Caco-2 (cell line): ENCODE data around the gene MUC20. TPM values are rescaled to one million over a fixed set of nuclear protein-coding genes. Genes with fewer than 3 reads are reported as not detected.
"Not testable (repeated sequence)": the region's sequence is repeated elsewhere in the genome, so short reads cannot be mapped to it uniquely, and the experiment has no call there.

ENCODE experiments used
- BruUV-seq: library from RNA; stranded (reverse); fragments of 400-500 nt; replicated peaks from 2 replicates; lab custom pipeline; 2021; lab: Mats Ljungman, UMichigan
- CTCF ChIA-PET: fragments of 300-600 bp; sonication (Branson Sonifier 250); formaldehyde crosslinking; loops from one replicate; lab custom pipeline; 2022; ENCODE audit warnings: antibody characterized with exemption; lab: Charles Lee
- POLR2A ChIA-PET: fragments of 300-600 bp; sonication (Branson Sonifier 250); formaldehyde crosslinking; loops from one replicate; lab custom pipeline; 2022; ENCODE audit warnings: antibody characterized with exemption; lab: Charles Lee
- DNase-seq, 2 experiments: peaks; one replicate each; pipeline versions ENCODE4 v3.0.0 to v3.0.0-alpha.2; 2020 to 2022
- H3K27me3 ChIP-seq: replicated peaks from 2 replicates; pipeline ENCODE4 v1.6.0; 2011; ENCODE audit warnings: low read length; ENCODE audit not compliant: control insufficient read depth, insufficient read depth
- H3K36me3 ChIP-seq: 2 replicates; pipeline ENCODE4 v1.5.1; 2011; ENCODE audit warnings: low read length; ENCODE audit not compliant: control insufficient read depth, insufficient read depth
- H3K4me1 ChIP-seq: fragments of 250-450 bp; sonication (Bioruptor Pico); 2 replicates; pipeline ENCODE4 v1.5.1; 2020; ENCODE audit warnings: mild to moderate bottlenecking
- H3K4me3 ChIP-seq: 2 replicates; pipeline ENCODE4 v1.5.1; 2011; ENCODE audit warnings: low read depth, mild to moderate bottlenecking, control low read depth, low read length
- H3K9me3 ChIP-seq: fragments of 250-450 bp; sonication (Bioruptor Pico); 2 replicates; pipeline ENCODE4 v1.5.1; 2020; ENCODE audit warnings: mild to moderate bottlenecking, moderate library complexity
- H3K27ac Mint-ChIP-seq: one replicate; pipeline ENCODE4 v1.8.0; 2022; ENCODE audit warnings: mixed read lengths; ENCODE audit not compliant: unreplicated experiment
- H3K27me3 Mint-ChIP-seq: one replicate; pipeline ENCODE4 v1.8.0; 2022; ENCODE audit warnings: mixed read lengths; ENCODE audit not compliant: insufficient read depth, unreplicated experiment
- H3K36me3 Mint-ChIP-seq: one replicate; pipeline ENCODE4 v1.8.0; 2022; ENCODE audit warnings: mild to moderate bottlenecking, mixed read lengths; ENCODE audit not compliant: insufficient read depth, unreplicated experiment
- H3K4me1 Mint-ChIP-seq: one replicate; pipeline ENCODE4 v1.8.0; 2022; ENCODE audit warnings: low read depth, mixed read lengths; ENCODE audit not compliant: unreplicated experiment
- H3K4me3 Mint-ChIP-seq: one replicate; pipeline ENCODE4 v1.8.0; 2022; ENCODE audit warnings: mild to moderate bottlenecking, moderate library complexity, mixed read lengths; ENCODE audit not compliant: unreplicated experiment
- H3K9me3 Mint-ChIP-seq: one replicate; pipeline ENCODE4 v1.8.0; 2022; ENCODE audit warnings: mixed read lengths; ENCODE audit not compliant: unreplicated experiment
- CTCF ChIP-seq, 2 experiments: fragments of 200-600 bp in 1 of 2; IDR thresholded peaks; 1 replicate in 1 of 2; 2 replicates in 1 of 2; pipeline versions ENCODE4 v1.5.1 to v1.8.0; 2011 to 2022; ENCODE audit warnings: antibody characterized with exemption in 1 of 2, control low read depth in 1 of 2, inconsistent platforms in 1 of 2, low read depth in 1 of 2, low read length in 1 of 2, mild to moderate bottlenecking in 1 of 2, moderate library complexity in 1 of 2; ENCODE audit not compliant: insufficient read depth in 1 of 2, severe bottlenecking in 1 of 2, unreplicated experiment in 1 of 2
- intact Hi-C: fragments of 100-400 bp; cut with micrococcal nuclease; formaldehyde crosslinking; loops from one replicate; pipeline ENCODE4 v1.10.0; 2022; ENCODE audit not compliant: unreplicated experiment
- total RNA-seq: library from RNA; stranded (reverse); gene quantifications from 2 replicates; pipeline ENCODE4 v1.2.3, GENCODE V29; 2022

The MUC20 gene
- total RNA-seq, 1 experiment from 2014 or later, result 0.88 TPM

DNA sequence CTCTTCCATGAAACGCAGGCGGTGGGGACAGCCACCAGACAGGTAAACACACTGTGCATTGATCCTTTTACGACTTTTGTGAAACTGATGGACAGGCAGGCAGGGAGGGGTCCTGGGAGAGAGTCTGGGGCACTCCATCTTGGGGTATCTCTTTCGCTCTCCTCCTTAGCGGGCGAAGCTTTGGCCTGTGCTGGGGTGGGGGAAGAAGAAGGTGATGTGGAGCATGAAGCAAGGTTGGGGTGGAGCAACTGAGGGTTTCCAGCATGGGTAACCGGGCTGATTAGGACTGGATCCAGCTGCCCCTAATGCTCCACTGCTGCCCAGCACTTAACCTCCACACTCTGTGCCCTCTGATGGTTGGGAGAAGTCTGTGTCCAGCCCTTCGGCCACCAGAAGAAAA, 25.6 kb downstream of the MUC20 start:
- H3K9me3 ChIP-seq, result no peaks in the 10 kb centered on the region
- ChIA-PET POLR2A (no interaction called here), CTCF (no interaction called here)
- peaks cover 2% of the 10 kb centered on the region; the same call in 1 of the 2 replicates for H3K4me1 ChIP-seq
- no peak overlapping the region for H3K4me3 Mint-ChIP-seq
- H3K9me3 Mint-ChIP-seq, result no peaks in the 10 kb centered on the region
- no peak overlapping the region for H3K4me3 ChIP-seq
- H3K27ac Mint-ChIP-seq, result no peak overlapping the region
- BruUV-seq, result no TSS peak
- no peak for DNase-seq
- H3K27me3 Mint-ChIP-seq, result peaks cover 2% of the 10 kb centered on the region
- intact Hi-C loops, result no loop called here
- H3K4me1 Mint-ChIP-seq, result peaks cover 7% of the 10 kb centered on the region
- no peaks in the 10 kb centered on the region for H3K36me3 Mint-ChIP-seq
- H3K27me3 ChIP-seq, result no peaks in the 10 kb centered on the region
- H3K36me3 ChIP-seq, result no peaks in the 10 kb centered on the region
- no peak for TF ChIP-seq CTCF (IDR thresholded peaks at IDR 0.05; ENCODE audit: insufficient read depth in 1 of 2, low read depth in 1 of 2, low read length in 1 of 2, severe bottlenecking in 1 of 2, unreplicated experiment in 1 of 2)

GRCh38 chr3:195746751-195747150, 26.0 kb downstream of the MUC20 start:
- intact Hi-C loops, result no loop called here

DNA sequence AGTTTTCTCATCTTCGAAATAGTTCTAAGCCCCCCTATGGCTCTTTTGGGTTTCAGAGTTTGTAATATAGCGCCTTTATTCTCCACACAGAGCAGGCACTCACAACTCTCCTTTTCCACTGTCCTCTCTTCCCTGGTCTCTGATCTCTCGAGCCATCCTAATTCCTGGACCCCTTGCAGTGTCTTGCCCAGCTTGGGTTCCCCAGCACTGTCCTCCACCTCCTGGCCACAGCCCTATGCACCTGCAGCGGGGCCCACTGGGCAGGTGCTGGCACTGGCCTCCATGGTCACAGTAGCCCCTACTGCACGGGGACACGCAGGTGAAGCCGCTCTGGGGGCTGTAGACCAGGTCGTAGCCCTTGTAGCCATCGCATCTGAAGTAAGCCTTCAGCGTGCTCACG, 27.9 kb downstream of the MUC20 start:
- Mint-ChIP-seq H3K9me3 (no peaks in the 10 kb centered on the region), H3K27me3 (no peaks in the 10 kb centered on the region), H3K4me1 (peaks cover 7% of the 10 kb centered on the region), H3K27ac (no peak overlapping the region), H3K36me3 (no peaks in the 10 kb centered on the region), H3K4me3 (no peak overlapping the region)
- intact Hi-C loops, result no loop called here
- DNase-seq, result no peak
- Histone ChIP-seq H3K27me3 (no peaks in the 10 kb centered on the region), H3K36me3 (no peaks in the 10 kb centered on the region), H3K4me3 (no peak overlapping the region), H3K9me3 (no peaks in the 10 kb centered on the region), H3K4me1 (peaks cover 12% of the 10 kb centered on the region)
- POLR2A ChIA-PET, result no interaction called here
- CTCF ChIA-PET, result no interaction called here
- BruUV-seq, result no TSS peak
- no peak for TF ChIP-seq CTCF (IDR thresholded peaks at IDR 0.05; ENCODE audit: insufficient read depth in 1 of 2, low read depth in 1 of 2, low read length in 1 of 2, severe bottlenecking in 1 of 2, unreplicated experiment in 1 of 2)

More at GRCh38 chr3:195746751-195747150, 26.0 kb downstream of the MUC20 start:
- POLR2A ChIA-PET, result no interaction called here
- peaks cover 6% of the 10 kb centered on the region for H3K4me1 ChIP-seq
- H3K27me3 ChIP-seq, result no peaks in the 10 kb centered on the region
- peaks cover 7% of the 10 kb centered on the region for H3K4me1 Mint-ChIP-seq
- no peak overlapping the region for H3K4me3 Mint-ChIP-seq
- H3K36me3 Mint-ChIP-seq, result no peaks in the 10 kb centered on the region
- BruUV-seq, result no TSS peak
- no peak overlapping the region for H3K4me3 ChIP-seq
- no peaks in the 10 kb centered on the region for H3K36me3 ChIP-seq
- CTCF ChIA-PET, result no interaction called here
- H3K9me3 Mint-ChIP-seq, result no peaks in the 10 kb centered on the region
- no peak overlapping the region for H3K27ac Mint-ChIP-seq
- TF ChIP-seq CTCF (IDR thresholded peaks at IDR 0.05; ENCODE audit: insufficient read depth in 1 of 2, low read depth in 1 of 2, low read length in 1 of 2, severe bottlenecking in 1 of 2, unreplicated experiment in 1 of 2), result no peak
- no peak for DNase-seq
- H3K9me3 ChIP-seq, result no peaks in the 10 kb centered on the region
- H3K27me3 Mint-ChIP-seq, result peaks cover 1% of the 10 kb centered on the region

DNA sequence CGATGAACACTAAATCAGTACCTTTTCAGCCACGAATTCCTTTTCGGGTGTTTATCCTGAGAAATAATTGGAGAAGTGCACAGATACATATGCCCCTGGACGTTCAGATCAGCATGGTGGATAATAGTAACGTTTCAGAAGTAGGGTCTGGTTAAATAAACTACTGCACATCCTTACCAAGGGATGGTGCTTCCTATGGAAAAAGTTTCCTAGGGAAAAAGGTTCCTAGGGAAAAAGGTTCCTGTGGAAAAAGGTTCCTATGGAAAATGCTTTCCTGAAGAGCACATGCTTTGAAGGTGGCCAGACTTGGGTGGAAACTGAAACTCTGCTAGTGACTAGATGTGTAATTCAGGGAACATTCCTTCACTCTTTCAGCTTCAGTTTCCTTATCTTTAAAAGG, 28.3 kb downstream of the MUC20 start:
- H3K27me3 Mint-ChIP-seq, H3K4me3 ChIP-seq, H3K4me3 Mint-ChIP-seq, DNase-seq, CTCF ChIA-PET, H3K27ac Mint-ChIP-seq, H3K9me3 ChIP-seq, H3K27me3 ChIP-seq, H3K4me1 Mint-ChIP-seq, H3K36me3 Mint-ChIP-seq, POLR2A ChIA-PET, intact Hi-C loops, H3K9me3 Mint-ChIP-seq, H3K36me3 ChIP-seq, BruUV-seq: not testable (repeated sequence)
- H3K4me1 ChIP-seq, result peaks cover 12% of the 10 kb centered on the region
